ENCODE results near the gene HDC.

HDC gene

GRCh38 chr15:50265620-50266019, at the start of gene HDC:
Gene HDC, minus strand, starts transcription at chr15:50265726. Its CDS starts 103 bp downstream, at chr15:50265623.
- Histone ChIP-seq H4K20me1 (ENCODE audit: insufficient read depth, low read length) (no peaks in the 10 kb centered on the region), H3K36me3 (ENCODE audit: insufficient read depth, low read length) (no peaks in the 10 kb centered on the region), H3K4me1 (ENCODE audit: insufficient read depth, low read length) (no peaks in the 10 kb centered on the region), H2AFZ (ENCODE audit: low read depth, low read length) (no peak within 1 kb of the TSS), H3K79me2 (ENCODE audit: insufficient read depth, low read length) (no peaks in the 10 kb centered on the region), H3K4me2 (ENCODE audit: insufficient read depth, low read length) (no peak within 1 kb of the TSS), H3K27me3 (ENCODE audit: insufficient read depth, low read length, poor library complexity) (peaks cover 2% of the 10 kb centered on the region), H3K9me3 (ENCODE audit: insufficient read depth, low read length, severe bottlenecking) (no peaks in the 10 kb centered on the region), H3K27ac (ENCODE audit: low read length) (no peak within 1 kb of the TSS), H3K4me3 (ENCODE audit: low read depth in 1 of 2, low read length in 2 of 2) (no peak within 1 kb of the TSS), H3K9ac (ENCODE audit: low read depth, low read length) (no peak within 1 kb of the TSS)
- TF ChIP-seq EZH2 (IDR thresholded peaks at IDR 0.05; ENCODE audit: borderline replicate concordance, low read depth, low read length, severe bottlenecking) (no peak), CTCF (IDR thresholded peaks at IDR 0.05; ENCODE audit: borderline replicate concordance, extremely low read depth, low read length, poor library complexity, severe bottlenecking) (no peak)
- no peak for DNase-seq
- ATAC-seq (ENCODE audit: insufficient read depth, low read depth) = no peak

GRCh38 chr15:50312636-50313035, 47.1 kb upstream of the HDC start:
- Histone ChIP-seq H3K4me2 (ENCODE audit: insufficient read depth, low read length) (no peak overlapping the region), H3K4me3 (ENCODE audit: low read depth in 1 of 2, low read length in 2 of 2) (no peak overlapping the region), H3K4me1 (ENCODE audit: insufficient read depth, low read length) (no peaks in the 10 kb centered on the region), H3K36me3 (ENCODE audit: insufficient read depth, low read length) (peaks cover 9% of the 10 kb centered on the region), H3K79me2 (ENCODE audit: insufficient read depth, low read length) (peaks cover 40% of the 10 kb centered on the region), H3K9ac (ENCODE audit: low read depth, low read length) (no peak overlapping the region), H4K20me1 (ENCODE audit: insufficient read depth, low read length) (no peaks in the 10 kb centered on the region; the same call in 1 of the 2 replicates), H3K27ac (ENCODE audit: low read length) (no peak overlapping the region), H3K27me3 (ENCODE audit: insufficient read depth, low read length, poor library complexity) (no peaks in the 10 kb centered on the region), H3K9me3 (ENCODE audit: insufficient read depth, low read length, severe bottlenecking) (peaks cover 4% of the 10 kb centered on the region), H2AFZ (ENCODE audit: low read depth, low read length) (no peak overlapping the region)
- no peak for DNase-seq
- no peak for ATAC-seq (ENCODE audit: insufficient read depth, low read depth)
- TF ChIP-seq CTCF (IDR thresholded peaks at IDR 0.05; ENCODE audit: borderline replicate concordance, extremely low read depth, low read length, poor library complexity, severe bottlenecking) (no peak), EZH2 (IDR thresholded peaks at IDR 0.05; ENCODE audit: borderline replicate concordance, low read depth, low read length, severe bottlenecking) (no peak)

- H3K9me3 ChIP-seq (ENCODE audit: insufficient read depth, low read length, severe bottlenecking) = peaks cover 4% of the 10 kb centered on the region
- H3K4me1 ChIP-seq (ENCODE audit: insufficient read depth, low read length) = no peaks in the 10 kb centered on the region
These were observed 42.3 kb upstream of the HDC start for GRCh38 chr15:50307799-50308198.

More at GRCh38 chr15:50307799-50308198, 42.3 kb upstream of the HDC start:
- Histone ChIP-seq H3K27ac (ENCODE audit: low read length) (no peak overlapping the region), H3K36me3 (ENCODE audit: insufficient read depth, low read length) (peaks cover 19% of the 10 kb centered on the region), H3K4me2 (ENCODE audit: insufficient read depth, low read length) (no peak overlapping the region), H3K27me3 (ENCODE audit: insufficient read depth, low read length, poor library complexity) (no peaks in the 10 kb centered on the region), H3K79me2 (ENCODE audit: insufficient read depth, low read length) (peaks cover 20% of the 10 kb centered on the region; the same call in 1 of the 2 replicates), H3K4me3 (ENCODE audit: low read depth in 1 of 2, low read length in 2 of 2) (no peak overlapping the region), H4K20me1 (ENCODE audit: insufficient read depth, low read length) (no peaks in the 10 kb centered on the region), H2AFZ (ENCODE audit: low read depth, low read length) (no peak overlapping the region), H3K9ac (ENCODE audit: low read depth, low read length) (no peak overlapping the region)
- ATAC-seq (ENCODE audit: insufficient read depth, low read depth) (no peak), DNase-seq (no peak)
- TF ChIP-seq EZH2 (IDR thresholded peaks at IDR 0.05; ENCODE audit: borderline replicate concordance, low read depth, low read length, severe bottlenecking) (no peak), CTCF (IDR thresholded peaks at IDR 0.05; ENCODE audit: borderline replicate concordance, extremely low read depth, low read length, poor library complexity, severe bottlenecking) (no peak)
